ENCODE results near the gene PRAMEF13.
"Not testable (repeated sequence)": the region's sequence is repeated elsewhere in the genome, so short reads cannot be mapped to it uniquely, and the experiment has no call there.

GRCh38 chr1:13237572-13237971 lies 36.4 kb upstream of the PRAMEF13 start:
- not testable (repeated sequence) for TF ChIP-seq CTCF (IDR thresholded peaks at IDR 0.05; ENCODE audit: insufficient read depth, low read length, poor library complexity, severe bottlenecking); EZH2phosphoT487 (conservative IDR thresholded peaks at IDR 0.05; ENCODE audit: low read length)
